Bone marrow (tissue), 2 donors: Measurements from ENCODE around the gene PDZD4.

Experiments
- DNase-seq, 2 donors: peaks; one replicate each; lab custom pipeline; 2025; lab: John Stamatoyannopoulos, UW

Gene PDZD4, protein sequence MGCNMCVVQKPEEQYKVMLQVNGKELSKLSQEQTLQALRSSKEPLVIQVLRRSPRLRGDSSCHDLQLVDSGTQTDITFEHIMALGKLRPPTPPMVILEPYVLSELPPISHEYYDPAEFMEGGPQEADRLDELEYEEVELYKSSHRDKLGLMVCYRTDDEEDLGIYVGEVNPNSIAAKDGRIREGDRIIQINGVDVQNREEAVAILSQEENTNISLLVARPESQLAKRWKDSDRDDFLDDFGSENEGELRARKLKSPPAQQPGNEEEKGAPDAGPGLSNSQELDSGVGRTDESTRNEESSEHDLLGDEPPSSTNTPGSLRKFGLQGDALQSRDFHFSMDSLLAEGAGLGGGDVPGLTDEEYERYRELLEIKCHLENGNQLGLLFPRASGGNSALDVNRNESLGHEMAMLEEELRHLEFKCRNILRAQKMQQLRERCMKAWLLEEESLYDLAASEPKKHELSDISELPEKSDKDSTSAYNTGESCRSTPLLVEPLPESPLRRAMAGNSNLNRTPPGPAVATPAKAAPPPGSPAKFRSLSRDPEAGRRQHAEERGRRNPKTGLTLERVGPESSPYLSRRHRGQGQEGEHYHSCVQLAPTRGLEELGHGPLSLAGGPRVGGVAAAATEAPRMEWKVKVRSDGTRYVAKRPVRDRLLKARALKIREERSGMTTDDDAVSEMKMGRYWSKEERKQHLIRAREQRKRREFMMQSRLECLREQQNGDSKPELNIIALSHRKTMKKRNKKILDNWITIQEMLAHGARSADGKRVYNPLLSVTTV

DNA sequence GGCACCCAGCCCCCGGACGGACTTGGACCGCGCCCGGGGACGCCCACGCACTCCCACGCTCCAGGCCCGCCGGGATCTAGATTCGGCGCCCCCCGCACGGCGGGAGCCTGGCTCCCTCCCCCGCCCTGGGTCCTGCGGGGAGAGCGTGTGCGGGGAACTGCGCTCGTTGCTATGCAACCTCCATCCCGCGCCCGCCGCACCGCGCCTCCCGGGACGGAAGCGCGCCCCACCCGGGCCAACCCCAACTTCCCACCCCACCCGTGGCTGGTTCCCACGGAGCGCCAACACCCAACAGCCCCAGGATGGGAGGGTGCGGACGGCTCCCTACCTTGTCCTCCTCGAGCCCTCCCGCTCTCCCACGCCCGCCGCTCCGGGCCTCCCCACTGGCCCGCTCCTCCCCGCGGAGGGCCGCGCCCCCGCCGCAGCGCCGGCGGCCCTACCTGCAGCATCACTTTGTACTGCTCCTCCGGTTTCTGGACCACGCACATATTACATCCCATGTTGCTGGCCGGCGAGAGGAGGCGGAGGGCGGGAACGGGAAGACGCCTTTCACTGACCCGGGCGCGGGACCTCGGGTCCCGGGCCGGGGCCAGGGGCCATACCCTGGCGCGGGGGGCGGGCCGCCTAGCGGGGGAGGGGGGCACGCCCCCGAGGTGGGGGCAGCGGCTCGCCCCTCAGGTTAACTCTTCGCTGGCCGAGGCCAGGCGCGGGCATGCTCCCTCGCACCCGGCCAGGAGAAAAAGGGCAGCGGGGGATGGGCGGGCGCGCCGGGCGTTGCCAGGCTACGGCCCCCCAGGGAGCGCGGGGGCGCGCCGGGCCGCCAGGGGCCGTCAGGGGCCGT lies at the start of gene PDZD4:
PDZD4 (minus strand) TSS at position 746 of the 841 bp plus-strand sequence; CDS start at position 500, 246 bp downstream.
- no peak for DNase-seq

DNA sequence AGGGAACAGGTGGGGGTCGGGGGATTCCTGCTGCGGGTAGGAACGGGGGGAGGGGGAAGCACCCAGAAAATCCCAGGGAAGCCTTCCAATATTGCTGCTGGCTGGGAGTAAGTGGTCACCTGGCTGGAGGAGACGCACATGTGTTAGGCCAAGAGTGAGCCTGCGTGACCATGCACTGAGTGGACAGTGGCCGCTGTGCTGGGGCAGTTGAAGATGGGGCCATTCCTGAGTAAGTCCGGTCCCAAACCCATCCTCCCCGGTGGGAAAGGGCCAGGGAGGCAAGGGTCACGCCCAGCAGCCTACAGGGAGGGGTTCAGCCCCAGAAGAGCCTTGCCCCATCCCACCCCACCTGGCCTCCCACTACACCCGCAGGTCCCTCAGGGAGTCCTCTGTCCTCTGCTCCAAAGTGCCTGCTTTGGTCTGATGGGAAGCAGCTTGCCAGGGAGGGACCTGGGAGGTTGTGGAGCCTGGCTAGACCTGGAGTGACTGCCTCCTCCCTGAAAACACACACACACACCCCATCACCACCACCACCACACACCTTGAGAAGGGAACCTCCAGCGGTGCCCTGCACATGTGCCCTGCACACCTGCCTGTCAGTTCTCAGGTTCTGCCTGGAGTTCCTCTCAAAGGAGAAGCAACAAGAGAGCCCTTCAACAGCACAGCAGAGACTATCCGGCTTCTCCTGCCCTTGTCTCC lies 49.5 kb upstream of the PDZD4 start:
- no peak for DNase-seq

DNA sequence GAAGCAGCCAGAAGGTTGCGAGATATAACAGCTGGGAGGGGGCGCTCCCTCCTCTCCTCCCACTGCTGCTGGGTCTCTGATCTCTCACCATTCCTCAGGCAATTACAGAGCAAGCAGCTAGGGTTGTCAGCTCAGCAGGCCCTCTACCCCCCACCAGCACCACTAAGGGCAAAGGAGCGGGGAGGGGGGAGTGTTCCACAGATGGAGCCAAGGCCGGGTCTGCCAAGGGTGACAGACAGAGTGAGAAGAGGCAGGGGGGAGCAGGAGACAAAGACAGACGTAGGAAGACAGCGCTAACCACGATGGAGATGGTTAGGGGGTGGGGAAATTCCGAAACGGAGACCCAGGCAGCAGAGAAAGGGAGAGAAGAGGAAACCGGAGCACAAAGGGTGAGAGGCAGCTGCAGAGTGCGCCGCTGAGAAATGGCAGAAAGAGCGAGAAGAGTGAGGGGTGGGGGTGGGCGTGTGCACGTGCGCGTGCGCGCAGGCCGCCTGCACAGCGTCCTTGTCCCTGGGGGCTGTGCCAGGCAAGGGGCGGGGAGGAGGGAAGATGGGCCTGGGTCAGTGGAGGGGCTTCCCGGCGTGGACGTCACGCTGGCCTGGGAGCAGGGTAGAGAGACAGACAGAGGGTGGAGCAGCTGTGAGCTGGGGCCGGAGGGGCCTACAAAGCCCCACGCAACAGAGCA lies 48.8 kb upstream of the PDZD4 start:
- no peak for DNase-seq

DNA sequence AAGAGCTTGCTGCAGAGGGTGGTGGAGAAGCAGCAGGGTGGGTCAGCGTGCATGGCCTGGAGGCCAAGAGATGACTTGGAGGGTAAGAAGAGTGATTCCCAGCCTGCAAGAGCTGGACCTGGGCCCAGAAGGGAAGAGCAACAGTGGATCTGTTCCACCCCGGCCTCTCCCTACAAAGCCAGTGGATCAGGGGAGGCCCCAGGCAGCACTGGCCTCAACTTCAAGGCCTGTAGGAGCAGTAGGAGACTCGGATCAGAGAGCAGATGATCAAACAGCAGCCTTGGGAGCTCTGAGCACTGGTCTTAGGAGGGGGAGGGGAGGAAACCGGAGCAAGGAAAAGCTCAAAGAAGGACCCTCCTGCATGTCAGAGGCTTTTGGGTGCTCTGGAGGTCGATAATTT lies 48.0 kb upstream of the PDZD4 start:
- DNase-seq, result no peak

DNA sequence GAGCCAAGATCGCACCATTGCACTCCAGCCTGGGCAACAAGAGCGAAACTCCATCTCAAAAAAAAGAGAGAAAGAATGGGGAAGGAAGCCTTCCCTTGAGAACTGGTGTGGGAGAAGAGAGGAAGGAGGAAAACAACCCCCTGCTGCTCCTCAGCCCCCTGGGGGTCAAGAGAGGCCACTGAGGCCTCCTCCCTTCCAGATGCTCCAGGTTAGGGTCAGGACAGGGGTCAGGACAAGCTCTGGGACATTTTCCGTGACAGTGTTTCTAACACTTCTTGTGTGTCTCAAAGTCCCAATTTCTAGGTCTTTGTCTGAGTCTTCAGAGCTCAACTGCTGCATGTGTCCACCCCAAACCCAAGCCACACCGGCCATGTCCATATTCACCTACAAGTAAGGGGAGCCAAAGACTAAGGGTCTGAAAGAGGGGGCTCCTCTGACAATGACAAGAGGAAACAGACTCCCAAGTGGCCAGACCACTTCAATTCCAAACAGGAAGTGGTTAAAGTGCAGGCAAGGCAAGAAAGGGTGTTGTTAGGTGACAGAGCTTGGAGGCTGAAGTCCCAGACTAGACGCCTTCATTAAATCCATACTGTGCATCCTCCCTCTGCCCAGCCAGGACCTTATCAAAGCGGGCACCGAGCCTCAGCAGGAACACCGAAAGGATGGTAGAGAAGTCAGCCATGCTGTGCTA lies 47.4 kb upstream of the PDZD4 start:
- DNase-seq, result no peak

DNA sequence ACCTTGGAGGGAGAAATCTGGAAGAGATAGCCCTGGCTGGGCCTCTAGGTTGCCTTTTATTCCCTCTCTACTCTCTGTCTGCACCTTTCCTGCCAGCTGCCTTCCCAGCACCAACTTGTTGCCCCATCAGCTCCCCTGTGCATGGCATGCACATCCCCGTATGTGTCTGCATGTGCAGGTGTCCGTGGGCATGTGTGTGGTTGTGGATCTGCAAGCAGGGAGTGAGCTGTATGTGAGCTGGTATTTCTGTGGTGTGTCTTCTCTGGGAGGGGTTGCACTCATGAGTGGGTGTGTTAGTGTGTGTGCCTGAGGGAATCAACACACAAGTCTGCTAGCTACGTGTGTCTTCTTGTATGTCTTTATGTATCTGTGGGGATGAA lies 45.8 kb upstream of the PDZD4 start:
- DNase-seq, result no peak

DNA sequence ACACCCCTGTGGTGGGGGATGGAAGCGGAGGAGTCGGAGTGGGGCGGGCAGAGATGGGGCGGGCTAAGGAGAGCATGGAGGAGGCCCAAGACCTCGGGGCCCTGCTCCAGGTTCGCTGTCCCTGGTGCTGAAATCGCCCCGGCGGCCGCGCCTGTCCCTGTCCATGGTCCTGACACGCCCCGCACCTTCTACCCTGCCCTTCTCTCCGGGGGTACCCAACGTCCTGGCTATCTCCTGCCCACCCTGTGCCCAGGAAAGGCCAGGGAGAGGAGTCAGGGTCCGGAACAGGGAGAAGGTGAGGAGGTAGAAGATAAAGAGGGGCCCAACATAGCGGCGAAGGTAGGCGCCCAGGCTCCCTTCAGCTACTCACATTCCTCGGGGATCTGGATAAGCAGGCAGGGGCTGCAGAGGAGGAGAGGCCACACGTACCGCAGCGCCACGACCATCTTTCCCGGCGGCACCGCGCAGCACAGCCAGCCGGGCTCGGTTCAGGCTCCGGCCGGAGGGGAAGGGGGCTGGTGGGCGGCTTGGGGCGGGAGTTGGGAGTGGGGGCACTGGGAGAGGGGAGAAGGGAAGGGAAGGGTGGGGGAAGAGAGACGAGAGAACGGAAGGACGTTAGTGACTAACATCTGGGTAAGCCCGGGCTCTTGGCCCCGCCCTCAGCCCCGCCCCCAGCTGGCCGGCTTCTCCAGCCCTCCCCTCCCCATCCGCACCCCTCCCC lies 45.2 kb upstream of the PDZD4 start:
- DNase-seq, result peak; percentile 11 to 20

DNA sequence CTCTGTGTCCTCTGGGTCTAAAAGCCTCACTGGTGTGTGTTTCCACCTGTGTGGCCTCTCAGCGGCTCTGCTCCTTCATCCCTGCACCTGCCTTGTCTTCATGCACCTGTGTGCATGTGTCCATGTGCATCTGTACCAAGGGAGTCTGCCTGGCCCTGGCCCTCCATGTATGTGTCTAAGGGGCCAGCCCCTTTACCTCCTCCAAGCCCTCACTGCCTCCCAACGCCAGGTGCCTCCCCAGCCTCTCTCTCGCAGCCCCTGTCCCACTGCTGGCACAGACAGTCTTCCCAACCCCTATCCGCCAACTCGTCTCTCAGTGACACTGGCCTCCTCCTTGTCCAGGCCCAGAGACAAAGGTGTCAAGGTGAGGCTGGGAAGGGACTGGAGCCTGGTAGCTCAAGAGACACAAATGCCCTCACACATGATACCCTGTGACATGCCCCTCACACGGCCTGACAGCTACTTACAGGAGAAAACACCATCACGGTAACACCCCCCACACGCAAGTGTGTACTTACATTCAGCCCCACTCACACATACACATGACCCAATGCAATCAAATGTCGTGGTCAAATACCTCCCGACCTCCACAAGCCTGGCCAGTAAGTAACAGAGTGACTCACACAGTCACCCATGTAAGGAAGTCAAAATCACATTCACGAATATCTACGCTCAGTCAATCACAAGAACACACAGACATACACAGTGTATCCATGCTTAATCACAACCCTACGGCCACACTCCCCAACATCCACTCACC lies 44.2 kb upstream of the PDZD4 start:
- no peak for DNase-seq

DNA sequence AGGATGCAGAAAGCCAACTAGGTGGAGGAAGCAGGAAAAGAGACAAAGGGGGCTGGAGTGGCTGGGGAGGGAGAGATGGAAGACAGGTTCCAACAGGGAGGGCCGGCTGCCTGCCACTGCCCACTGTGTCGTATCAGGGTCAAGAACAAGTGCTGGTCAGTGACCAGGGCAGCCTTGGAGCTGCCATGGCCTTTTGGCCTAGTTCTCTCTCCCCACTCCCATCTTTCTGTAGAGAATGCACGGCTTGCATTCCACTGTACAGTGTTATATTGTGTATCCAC lies 43.7 kb upstream of the PDZD4 start:
- no peak for DNase-seq

DNA sequence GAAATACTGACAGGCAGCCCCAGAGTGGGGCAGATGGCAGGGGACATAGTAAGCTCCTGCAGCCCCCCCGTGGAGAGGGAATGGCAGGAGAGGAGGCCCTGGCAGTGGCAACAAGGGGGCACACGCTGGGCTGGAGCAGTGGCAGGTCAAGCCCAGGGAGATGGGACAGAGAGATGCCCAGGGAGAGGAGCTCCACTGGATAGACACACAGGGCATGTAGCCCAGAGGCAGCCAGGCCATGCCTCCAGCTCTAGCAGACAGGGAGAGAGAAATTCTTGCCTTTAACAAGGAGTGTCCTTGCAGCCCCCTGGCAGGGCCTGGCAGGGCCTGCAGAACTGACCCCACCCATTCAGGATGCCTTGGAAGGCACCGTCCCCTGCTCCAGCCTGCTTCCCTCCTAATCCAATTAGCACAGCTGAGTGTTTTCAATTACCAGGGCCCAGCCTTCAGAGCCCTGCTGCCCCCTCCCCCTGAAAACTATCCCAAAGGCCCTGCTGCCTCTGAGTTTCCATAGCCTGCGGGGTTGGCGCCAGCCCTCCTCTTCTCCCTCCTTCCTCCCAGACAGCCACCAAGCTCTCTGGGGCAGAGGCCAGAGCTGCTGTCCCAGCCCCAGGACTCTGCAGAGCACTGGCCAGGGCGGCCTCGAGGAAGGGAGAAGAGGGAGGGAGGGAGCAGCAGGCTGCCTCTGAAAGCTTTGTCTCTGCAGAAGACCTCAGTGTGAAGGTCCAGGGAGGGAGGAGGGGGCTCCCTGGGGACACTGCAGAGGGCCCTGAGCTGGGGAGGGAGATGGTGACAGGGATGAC lies 43.1 kb upstream of the PDZD4 start:
- no peak for DNase-seq

DNA sequence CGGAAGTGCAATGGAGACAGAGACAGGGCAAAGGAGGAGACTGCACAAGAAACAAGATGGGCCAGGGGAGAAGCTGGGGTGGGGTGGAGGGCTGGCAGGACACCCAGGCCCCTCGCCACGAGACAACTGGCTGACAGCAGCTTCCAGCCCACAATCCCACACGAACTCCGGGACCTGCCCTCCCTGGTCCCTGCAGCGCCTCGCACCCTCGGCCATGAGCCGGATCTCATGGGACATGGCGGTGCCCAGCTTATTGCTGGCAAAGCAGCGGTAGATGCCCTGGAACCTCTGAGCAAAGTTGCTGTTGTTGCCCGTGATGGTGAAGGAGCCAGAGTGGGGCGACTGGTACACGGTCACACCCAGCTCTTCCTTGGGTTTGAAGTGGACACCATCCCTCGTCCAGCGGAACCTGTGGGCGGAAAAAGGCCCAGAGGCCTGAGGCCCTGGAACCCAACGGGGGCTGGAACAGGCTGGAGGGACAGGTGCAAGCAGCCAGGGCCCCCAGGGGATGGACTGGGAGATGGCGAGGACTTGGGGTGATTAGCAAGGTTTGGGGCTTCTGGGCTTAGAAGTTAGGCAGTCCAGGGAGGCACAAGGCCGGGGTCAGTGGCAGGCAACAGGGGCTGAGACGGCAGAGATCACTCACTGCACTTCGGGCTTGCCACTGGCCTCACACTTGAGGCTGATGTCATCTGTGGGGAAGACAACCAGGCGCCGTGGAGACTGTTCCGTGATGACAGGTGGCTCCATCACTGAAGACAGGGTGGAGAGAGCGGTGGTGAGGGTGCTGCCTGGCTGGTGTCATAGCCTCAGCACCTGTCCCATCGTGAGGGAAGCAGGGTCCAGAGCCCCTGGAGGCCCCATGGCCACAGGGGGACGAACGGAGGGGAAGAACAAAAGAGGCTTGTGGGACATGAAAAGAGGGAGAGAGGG lies 41.9 kb upstream of the PDZD4 start:
- no peak for DNase-seq

DNA sequence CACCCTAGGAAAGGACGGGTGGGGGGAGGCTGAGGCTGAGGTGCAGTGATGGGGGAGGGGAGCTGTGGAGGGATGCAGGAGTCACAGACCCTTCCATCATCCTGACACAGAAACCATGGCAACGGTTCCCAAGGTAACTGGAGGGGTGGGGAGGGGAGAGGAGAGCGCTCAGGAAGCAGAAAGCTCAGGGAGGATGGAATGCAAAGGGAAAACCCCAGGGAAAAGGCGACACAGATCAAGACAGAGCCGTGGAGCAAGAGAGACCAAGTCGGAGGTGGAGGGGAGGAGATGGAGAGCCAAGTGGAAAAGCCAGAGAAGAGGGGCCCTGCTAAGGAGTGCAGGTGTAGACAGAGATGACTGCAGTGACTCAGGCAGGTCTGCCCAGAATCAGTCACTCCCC lies 41.1 kb upstream of the PDZD4 start:
- no peak for DNase-seq

DNA sequence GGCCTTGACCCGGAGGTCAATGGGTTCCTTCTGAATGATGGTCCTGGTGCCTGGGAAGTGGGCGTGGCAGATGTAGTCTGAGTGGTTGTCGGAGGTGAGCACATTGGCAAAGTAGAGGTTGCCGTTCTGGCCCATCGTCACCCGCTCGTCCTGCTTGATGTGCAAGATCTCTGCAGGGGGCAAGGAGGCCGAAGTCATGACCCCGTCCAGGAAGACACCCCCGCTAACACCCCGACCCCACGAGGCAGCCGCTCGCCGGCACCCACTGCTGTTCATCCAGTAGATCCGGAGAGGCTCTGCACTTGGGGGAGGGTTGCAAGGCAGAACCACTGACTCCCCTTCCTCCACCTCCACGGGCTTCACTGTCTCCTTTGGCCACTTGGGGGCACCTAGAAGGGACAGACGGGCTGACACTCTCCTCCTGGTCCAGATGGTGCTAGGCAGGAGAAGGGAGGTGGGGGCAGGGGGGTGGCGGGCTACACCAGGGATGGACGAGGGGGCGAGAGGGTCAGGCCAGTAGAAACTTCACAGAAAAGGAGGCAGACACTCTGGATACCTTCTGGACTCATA lies 40.5 kb upstream of the PDZD4 start:
- DNase-seq, result no peak

DNA sequence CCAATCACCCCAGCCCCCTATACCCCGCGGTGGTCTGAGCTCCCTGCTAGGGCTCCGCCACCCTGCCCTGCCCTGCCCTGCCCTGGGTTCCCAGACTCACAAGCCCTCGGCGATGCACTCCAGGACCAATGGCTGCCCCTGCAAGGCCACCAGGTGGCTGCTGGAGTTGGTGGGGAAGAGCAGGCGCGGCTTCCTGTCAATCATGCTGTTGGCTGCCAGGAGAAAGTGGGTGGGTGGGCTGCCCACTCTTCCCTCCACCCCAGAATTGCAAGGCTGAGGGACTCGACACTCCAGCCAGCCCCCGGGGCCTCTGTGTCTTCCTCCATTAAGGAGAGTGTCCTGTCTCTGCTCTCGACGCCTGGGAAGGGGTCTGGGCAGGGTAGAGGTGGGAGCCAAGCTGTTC lies 39.9 kb upstream of the PDZD4 start:
- no peak for DNase-seq

DNA sequence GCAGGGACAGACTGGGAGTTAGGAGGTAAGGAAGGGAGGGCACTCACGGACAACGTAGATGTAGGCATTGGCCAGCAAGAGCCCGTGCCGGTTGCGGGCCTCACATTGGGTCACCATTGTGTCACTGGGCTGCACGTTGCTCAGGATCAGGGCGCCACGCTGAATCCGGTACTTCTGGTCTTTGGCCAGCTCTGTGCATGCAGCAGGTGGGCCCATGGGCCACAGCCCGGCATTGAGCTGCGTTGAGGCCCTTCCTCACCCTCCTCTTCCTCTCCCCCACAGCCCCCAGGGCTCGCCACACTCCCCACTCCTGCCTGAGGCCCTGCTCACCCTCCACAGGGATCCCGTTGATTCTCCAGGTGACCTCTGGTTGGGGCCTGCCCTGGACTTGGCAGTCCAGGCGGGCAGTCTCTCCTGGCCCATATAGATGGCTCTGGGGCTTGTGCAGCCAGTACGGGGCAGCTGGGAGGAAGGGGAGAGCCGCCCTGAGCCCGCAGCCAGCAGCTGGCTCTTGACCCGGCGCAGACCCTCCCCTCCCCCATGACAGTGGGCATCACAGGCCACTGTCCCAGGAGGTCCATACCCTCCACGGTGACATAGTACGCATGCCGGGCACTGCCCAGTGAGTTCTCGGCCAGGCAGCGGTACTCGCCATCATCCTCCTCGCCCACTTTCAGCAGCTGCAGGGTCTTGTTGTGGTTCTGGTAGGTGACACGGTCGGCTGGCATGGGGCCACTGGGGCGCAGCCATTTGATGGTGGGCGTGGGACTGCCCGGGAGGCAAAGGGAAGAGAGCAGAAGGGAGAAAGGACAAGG lies 39.3 kb upstream of the PDZD4 start:
- DNase-seq, result no peak
